ENCODE data around the gene ZBTB21.

The ZBTB21 gene

GRCh38 chr21:41961282-41961701 lies 48.9 kb downstream of the ZBTB21 start:
- TF ChIP-seq, protein P1, sequence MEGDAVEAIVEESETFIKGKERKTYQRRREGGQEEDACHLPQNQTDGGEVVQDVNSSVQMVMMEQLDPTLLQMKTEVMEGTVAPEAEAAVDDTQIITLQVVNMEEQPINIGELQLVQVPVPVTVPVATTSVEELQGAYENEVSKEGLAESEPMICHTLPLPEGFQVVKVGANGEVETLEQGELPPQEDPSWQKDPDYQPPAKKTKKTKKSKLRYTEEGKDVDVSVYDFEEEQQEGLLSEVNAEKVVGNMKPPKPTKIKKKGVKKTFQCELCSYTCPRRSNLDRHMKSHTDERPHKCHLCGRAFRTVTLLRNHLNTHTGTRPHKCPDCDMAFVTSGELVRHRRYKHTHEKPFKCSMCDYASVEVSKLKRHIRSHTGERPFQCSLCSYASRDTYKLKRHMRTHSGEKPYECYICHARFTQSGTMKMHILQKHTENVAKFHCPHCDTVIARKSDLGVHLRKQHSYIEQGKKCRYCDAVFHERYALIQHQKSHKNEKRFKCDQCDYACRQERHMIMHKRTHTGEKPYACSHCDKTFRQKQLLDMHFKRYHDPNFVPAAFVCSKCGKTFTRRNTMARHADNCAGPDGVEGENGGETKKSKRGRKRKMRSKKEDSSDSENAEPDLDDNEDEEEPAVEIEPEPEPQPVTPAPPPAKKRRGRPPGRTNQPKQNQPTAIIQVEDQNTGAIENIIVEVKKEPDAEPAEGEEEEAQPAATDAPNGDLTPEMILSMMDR (IDR thresholded peaks at IDR 0.05) = no peak

GRCh38 chr21:41960386-41960785 lies 49.8 kb downstream of the ZBTB21 start:
- TF ChIP-seq, protein P1 (IDR thresholded peaks at IDR 0.05) = no peak

GRCh38 chr21:41958886-41959563 lies 51.1 kb downstream of the ZBTB21 start:
- TF ChIP-seq, protein P1 (IDR thresholded peaks at IDR 0.05) = no peak

- TF ChIP-seq, protein P1 (IDR thresholded peaks at IDR 0.05) = no peak
Measured at GRCh38 chr21:41957991-41958766, 52.0 kb downstream of the ZBTB21 start.

- TF ChIP-seq, protein P1 (IDR thresholded peaks at IDR 0.05) = no peak
Measured at GRCh38 chr21:41956926-41957729, 53.0 kb downstream of the ZBTB21 start.

GRCh38 chr21:41955516-41955915 lies 54.6 kb downstream of the ZBTB21 start:
- TF ChIP-seq, protein P1 (IDR thresholded peaks at IDR 0.05) = no peak

DNA sequence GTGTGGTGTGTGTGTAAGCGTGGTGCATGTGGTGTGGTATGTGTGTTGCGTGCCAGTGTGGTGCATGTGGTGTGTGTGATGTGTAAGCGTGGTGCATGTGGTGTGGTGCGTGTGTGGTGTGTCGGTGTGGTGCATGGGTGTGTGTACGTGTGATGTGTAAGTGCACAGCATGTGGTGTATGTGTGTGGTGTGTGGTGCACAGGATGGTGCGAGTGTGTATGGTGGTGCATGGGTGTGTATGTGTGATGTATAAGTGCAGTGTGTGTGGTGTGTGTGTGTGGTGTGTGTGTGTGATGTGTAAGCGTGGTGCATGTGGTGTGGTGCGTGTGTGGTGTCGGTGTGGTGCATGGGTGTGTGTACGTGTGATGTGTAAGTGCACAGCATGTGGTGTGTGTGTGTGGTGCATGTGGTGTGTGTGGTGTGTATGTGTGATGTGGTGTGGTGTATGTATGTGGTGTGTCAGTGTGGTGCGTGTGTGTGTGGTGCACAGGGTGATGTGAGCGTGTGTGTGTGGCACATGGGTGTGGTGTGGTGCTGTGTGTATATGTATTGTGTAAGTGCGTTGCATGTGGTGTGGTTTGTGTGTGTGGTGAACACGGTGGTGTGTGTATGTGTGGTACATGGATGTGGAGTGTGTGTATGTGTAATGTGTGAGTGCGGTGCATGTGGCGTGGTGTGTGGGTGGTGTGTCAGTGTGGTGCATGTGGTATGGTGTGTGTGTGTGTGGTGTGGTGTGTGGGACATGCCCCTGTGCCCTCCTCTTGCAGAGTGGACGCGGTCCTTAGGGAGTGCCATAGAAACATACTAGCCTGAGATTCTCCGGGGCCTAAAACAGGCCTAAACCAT lies 55.3 kb downstream of the ZBTB21 start:
- TF ChIP-seq, protein P1 (IDR thresholded peaks at IDR 0.05) = no peak
